GM12864 (cell line): ENCODE data around the gene ATP5IF1.

Source experiments
- DNase-seq: peaks from one replicate; pipeline ENCODE4 v3.0.0-alpha.2; 2011; ENCODE audit warnings: low read depth
- H3K4me3 ChIP-seq: 2 replicates; pipeline ENCODE4 v1.5.1; 2011; ENCODE audit warnings: mild to moderate bottlenecking, low read depth, low read length, control low read depth
- TF ChIP-seq, protein P1 (sequence below): IDR thresholded peaks from 2 replicates; pipeline ENCODE4 v1.5.1; 2011; ENCODE audit warnings: low read depth, mild to moderate bottlenecking, moderate library complexity, low read length, control low read depth, inconsistent platforms; ENCODE audit errors: missing control alignments

Gene ATP5IF1

DNA sequence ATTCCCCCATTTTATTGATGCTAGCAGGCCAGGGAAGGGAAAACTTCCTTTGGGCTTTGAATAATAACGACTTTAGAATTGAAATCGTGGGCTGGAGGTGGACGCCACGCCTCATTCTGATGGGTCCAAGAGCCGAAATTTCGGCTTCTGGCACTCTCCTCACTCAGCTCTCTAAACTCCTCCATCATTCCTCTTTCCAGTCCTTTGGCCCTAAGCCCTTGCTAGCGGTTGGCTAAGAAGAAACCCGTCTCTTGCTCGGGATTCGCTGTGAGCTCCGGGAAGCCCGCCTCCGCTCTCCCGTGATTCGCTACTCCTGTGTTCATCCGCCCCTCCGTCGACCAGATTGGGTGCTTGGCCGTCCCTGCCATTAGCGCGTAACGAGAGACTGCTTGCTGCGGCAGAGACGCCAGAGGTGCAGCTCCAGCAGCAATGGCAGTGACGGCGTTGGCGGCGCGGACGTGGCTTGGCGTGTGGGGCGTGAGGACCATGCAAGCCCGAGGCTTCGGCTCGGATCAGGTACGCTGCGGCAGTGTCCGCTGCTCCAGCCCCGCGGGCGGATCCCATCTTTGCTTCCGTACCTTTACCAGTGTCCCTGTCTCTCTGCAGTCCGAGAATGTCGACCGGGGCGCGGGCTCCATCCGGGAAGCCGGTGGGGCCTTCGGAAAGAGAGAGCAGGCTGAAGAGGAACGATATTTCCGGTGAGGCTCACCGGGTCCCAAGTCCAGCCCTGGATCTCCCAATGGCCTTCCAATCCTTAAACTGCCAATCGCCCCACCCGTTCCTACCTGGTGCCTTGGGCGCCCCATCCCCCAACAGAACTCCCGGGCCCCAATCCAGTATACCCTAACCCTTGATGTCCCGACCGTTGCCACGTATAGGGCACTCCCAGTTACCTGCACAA lies at the start of gene ATP5IF1:
ATP5IF1 (plus strand) TSS at position 370 of the 901 bp plus-strand sequence; CDS start at position 430, 60 bp downstream.
- H3K4me3 ChIP-seq: peak within 1 kb of the TSS; percentile 94
- TF ChIP-seq, protein P1, sequence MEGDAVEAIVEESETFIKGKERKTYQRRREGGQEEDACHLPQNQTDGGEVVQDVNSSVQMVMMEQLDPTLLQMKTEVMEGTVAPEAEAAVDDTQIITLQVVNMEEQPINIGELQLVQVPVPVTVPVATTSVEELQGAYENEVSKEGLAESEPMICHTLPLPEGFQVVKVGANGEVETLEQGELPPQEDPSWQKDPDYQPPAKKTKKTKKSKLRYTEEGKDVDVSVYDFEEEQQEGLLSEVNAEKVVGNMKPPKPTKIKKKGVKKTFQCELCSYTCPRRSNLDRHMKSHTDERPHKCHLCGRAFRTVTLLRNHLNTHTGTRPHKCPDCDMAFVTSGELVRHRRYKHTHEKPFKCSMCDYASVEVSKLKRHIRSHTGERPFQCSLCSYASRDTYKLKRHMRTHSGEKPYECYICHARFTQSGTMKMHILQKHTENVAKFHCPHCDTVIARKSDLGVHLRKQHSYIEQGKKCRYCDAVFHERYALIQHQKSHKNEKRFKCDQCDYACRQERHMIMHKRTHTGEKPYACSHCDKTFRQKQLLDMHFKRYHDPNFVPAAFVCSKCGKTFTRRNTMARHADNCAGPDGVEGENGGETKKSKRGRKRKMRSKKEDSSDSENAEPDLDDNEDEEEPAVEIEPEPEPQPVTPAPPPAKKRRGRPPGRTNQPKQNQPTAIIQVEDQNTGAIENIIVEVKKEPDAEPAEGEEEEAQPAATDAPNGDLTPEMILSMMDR: no peak
- DNase-seq: peak; percentile 96

DNA sequence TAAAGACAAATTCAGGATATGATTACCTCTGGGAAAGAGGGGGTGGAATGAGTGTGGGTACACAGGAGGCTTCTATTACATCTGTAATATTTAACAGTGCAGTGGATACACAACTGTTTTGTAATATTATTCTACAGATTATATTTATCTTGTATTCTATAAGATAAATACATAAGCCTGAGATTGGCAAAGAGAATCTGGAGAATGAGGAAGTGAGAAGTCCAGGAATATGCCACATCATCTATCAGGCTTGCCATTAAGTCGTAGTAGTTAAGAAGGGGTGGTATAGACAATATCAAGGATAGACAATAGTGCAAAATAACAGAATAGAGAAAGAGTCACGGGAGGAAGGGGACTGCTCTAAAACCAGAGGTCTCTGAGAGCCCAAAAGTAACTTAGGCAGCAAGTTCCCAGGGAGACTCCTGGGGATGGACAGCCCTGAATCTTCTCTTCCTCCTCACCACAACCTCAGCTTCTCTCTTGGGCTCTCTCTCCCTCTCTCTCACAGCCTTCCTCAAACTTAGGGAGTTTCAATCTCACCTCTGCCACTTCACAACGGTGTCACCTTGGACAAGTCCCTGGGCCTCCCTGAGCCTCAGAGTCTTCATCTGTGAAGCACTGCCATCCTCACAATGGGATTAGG lies 45.5 kb upstream of the ATP5IF1 start:
- no peak for DNase-seq
- TF ChIP-seq, protein P1: no peak
- no peak overlapping the region for H3K4me3 ChIP-seq

DNA sequence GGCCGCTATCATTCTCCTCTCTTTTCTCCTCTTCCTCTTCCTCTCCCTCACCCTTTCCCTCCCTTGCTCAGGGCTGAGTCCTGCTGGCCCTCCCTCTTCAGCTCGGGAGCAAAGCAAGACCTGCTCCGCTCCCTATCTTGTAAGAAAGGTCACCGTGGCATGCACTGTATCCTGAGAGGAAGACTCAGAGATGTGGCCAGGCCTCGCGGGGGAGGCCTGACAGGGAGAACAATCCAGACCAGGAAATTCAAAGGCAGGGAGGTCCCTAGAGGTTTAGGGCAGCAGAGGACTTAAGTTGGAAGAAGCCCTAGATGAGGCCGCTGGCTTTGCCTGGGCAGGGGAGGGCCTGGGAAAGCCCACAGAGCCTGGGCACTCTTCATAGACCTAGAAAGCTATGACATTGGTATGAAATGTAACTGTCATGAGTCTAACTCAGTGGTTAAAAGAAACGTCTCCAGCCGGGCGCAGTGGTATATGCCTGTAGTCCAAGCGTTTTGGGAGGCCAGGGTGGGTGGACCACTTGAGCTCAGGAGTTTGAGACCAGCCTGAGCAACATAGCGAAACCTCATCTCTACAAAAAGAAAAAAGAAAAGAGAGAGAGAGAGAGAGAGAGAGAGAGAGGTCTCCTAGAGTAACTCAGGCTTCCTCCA lies 44.8 kb upstream of the ATP5IF1 start:
- no peak for DNase-seq
- no peak overlapping the region for H3K4me3 ChIP-seq
- TF ChIP-seq, protein P1: no peak

DNA sequence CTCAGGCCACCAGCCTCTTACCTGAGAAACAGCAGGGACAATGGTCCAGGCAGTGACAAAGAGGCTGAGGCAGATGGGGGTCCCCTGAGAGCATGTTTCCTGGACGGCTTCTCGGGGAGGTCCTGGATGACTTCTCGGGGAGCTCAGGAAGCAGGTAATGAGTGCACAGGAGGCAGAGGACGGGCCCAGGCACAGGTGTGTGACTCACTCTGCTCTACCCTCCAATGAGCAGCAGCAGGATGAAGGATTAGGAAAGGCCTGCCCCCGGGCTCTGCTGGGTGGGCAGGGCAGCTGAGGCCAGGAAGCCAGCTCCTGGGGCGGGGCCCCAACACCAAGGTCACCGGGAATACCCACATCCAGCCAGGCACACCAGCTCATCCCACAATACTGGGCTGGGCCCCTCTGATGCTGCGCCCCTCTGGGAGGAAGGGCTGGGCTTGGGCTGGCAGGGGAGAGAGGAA lies 42.2 kb upstream of the ATP5IF1 start:
- TF ChIP-seq, protein P1: no peak
- DNase-seq: no peak

DNA sequence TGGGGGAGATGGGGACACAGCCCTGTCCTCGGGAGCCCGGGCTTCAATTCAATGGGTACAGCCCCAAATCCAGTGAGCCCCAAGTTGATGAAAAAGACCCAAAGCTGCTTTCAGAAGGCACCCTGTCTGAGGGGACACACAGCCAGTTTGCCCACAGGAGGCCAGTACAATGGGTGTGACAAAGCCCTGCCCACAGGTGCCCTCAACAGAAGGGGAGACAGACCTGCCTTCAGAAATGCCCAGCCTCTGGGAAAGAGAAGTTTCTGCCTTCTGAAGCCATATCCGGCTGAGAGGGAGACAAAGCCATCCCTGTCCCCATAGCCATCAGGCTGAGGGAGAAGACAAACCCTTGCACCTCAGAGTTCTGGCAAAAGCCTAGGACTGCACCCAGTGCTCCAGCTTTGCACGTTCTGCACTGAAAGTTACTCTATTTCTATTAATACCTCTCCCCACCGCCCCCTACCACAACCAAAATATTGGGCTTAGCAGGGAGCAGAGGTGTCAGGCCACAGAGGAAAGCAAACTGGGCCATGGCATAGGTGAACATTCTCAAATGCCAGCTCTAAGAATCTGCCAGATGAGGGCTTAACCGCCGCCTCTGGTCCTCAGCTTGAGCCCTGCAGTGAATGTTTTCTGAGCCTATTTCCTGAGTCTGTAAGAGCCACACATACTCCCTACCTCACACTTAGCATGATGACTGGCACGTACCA lies 41.4 kb upstream of the ATP5IF1 start:
- no peak overlapping the region for H3K4me3 ChIP-seq
- TF ChIP-seq, protein P1: no peak
- no peak for DNase-seq

More for the DNA sequence above, 42.2 kb upstream of the ATP5IF1 start:
- H3K4me3 ChIP-seq: no peak overlapping the region

DNA sequence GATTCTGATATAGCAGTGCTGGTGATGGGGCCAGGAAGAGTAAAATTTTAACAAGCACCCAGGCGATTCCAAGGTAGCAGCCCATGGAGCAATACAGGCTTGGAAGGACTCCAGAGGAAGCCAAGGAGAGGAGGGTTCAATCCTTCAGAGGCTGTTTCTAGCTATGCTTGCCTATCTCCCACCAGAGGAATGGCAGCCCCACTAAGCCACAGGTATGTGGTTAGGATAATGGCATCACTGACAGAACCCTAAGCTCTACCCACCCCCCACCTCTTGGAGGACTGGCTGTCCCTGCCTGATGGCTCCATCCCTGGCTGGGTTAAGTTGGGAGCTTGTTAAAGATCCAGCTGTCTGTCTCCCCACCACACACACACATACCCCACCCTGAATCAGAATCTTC lies 40.1 kb upstream of the ATP5IF1 start:
- no peak overlapping the region for H3K4me3 ChIP-seq
- TF ChIP-seq, protein P1: no peak
- DNase-seq: no peak
